Rectal smooth muscle tissue (tissue), 1 donor: ENCODE data around the gene SSMEM1.
A peak's percentile ranks its signal among the peaks of the same experiment; 100 is the strongest.
"Not testable (repeated sequence)": the region's sequence is repeated elsewhere in the genome, so short reads cannot be mapped to it uniquely, and the experiment has no call there.

Source experiments
- H3K27ac ChIP-seq: one replicate; pipeline ENCODE4 v1.7.0; 2013; ENCODE audit warnings: low read depth, low read length, inconsistent platforms
- H3K27me3 ChIP-seq: one replicate; pipeline ENCODE4 v1.7.0; 2013; ENCODE audit warnings: low read length; ENCODE audit not compliant: control insufficient read depth, insufficient read depth
- H3K36me3 ChIP-seq: one replicate; pipeline ENCODE4 v1.7.0; 2013; ENCODE audit warnings: low read length; ENCODE audit not compliant: control insufficient read depth, insufficient read depth
- H3K4me1 ChIP-seq: one replicate; pipeline ENCODE4 v1.7.0; 2013; ENCODE audit warnings: low read length; ENCODE audit not compliant: control insufficient read depth, insufficient read depth
- H3K4me3 ChIP-seq: one replicate; pipeline ENCODE4 v1.7.0; 2013; ENCODE audit warnings: low read length
- H3K9ac ChIP-seq: one replicate; pipeline ENCODE4 v1.7.0; 2013; ENCODE audit warnings: low read length

The SSMEM1 gene

DNA sequence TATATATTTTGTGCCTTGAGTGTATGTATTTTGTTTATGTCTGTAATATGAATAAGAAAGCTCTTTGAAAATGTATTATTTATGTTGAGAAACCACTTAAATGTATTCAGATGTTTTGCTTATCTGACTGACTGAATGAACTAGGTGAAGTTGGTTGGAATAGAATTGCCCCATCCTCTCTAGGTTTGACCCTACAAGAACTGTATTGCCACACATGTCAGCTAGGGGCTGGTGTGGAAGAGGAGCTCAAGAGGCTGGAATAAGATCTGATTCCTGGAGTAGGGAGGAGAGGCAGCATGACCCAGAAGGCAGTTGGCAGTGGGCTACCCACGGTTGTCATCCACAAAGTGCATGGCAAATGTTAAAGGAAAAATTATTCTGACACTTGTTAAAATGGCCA is 9.1 kb downstream of the SSMEM1 start:
- no peaks in the 10 kb centered on the region for H3K27me3 ChIP-seq
- H3K36me3 ChIP-seq = no peaks in the 10 kb centered on the region
- no peak overlapping the region for H3K4me3 ChIP-seq
- H3K9ac ChIP-seq = no peak overlapping the region
- H3K4me1 ChIP-seq = no peaks in the 10 kb centered on the region
- H3K27ac ChIP-seq = no peak overlapping the region

DNA sequence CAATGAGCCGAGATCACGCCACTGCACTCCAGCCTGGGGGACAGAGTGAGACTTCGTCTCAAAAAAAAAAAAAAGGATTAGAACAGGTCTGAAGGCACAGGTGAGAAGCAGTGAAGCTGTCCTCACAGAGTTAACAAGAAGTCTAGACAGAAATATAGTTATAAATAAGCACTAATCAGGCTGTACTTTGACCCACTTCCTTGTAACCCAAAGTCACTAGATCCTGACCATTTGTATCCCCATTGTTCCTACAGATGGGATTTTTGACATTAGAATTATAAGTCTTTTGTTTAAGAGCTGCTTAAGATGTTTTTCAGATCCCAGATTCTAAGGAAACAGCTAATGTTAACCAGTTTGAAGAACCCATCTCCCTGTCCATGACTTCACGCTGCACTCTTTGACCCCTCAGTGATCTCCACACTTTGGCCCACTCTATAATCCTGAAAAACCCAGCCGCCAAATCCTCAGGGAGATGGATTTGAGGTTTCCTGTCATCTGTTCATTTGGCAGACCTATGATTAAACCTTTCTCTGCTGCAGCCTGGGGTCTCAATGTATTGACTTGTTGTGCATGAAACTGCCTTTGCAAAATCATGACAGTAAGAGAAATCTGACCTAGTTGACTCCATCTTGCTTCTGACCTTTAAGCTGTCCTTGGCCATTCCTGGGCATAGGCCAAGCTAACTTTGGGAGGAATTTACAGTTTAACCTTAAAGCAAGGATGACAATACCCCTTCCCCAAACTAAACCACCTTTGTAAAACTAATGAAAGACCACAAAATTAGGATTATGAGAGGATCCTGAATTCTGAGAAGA is 11.4 kb downstream of the SSMEM1 start:
- Histone ChIP-seq H3K9ac (no peak overlapping the region), H3K27ac (no peak overlapping the region), H3K4me1 (no peaks in the 10 kb centered on the region), H3K27me3 (no peaks in the 10 kb centered on the region), H3K4me3 (no peak overlapping the region), H3K36me3 (no peaks in the 10 kb centered on the region)

DNA sequence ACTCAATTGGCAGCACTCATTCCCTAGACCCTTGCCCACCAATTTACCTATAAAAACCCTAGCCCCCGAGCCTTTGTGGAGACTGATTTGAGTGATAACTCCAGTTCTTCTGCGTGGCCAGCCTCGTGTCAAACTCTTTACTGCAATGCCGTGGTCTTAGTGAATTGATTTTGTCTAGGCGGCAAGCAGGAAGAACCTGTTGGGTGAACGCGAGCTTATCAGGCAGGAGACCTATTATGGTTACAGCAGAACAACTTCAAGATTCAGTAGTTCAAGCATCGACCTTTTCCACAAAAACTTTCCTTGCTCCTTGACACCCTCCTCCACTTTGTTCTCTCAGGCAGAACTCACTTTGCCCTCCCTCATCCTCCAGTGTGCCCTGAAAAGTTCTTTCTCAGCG is 12.2 kb downstream of the SSMEM1 start:
- Histone ChIP-seq H3K36me3 (no peaks in the 10 kb centered on the region), H3K4me1 (no peaks in the 10 kb centered on the region), H3K27ac (no peak overlapping the region), H3K4me3 (no peak overlapping the region), H3K9ac (no peak overlapping the region), H3K27me3 (no peaks in the 10 kb centered on the region)

DNA sequence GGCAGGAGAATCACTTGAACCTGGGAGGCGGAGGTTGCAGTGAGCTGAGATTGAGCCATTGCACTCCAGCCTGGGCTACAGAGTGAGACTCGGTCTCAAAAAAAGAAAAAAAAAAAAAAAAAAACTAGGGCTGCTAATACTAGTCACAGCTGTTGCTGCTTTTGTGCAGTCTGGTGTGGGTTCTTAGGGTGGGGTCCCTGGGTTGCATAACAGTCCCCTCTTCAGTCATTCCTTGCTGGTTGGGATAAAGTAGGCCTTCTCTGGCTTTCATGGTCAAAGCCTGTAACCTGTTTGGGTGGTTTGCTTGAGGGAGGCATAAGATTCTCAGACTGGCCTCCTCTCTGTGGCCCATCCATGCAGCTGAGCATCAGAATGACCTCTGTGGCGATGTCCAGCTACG is 14.1 kb downstream of the SSMEM1 start:
- no peaks in the 10 kb centered on the region for H3K36me3 ChIP-seq
- no peak overlapping the region for H3K4me3 ChIP-seq
- H3K4me1 ChIP-seq = no peaks in the 10 kb centered on the region
- H3K9ac ChIP-seq = no peak overlapping the region
- H3K27ac ChIP-seq = no peak overlapping the region
- H3K27me3 ChIP-seq = no peaks in the 10 kb centered on the region

DNA sequence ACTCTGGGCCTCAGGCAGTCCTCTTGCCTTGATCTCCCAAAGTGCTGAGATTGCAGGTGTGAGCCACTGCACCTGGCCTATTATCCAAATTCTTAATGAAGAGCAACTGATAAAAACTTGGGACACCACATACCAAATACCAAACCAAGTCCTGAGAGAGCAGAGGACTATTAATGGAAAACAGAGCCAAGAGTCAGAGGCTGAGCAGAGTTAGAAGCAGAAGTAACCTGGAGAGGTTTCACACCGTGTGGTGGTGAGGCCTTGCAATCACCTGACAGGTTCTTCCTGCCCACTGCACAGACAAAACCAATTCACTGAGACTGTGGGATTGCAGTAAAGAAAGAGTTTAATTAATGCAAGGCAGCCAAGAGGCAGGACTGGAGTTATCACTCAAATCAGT is 16.0 kb downstream of the SSMEM1 start:
- Histone ChIP-seq H3K9ac (no peak overlapping the region), H3K4me3 (no peak overlapping the region), H3K27ac (no peak overlapping the region), H3K4me1 (peaks cover 6% of the 10 kb centered on the region), H3K27me3 (no peaks in the 10 kb centered on the region), H3K36me3 (no peaks in the 10 kb centered on the region)

DNA sequence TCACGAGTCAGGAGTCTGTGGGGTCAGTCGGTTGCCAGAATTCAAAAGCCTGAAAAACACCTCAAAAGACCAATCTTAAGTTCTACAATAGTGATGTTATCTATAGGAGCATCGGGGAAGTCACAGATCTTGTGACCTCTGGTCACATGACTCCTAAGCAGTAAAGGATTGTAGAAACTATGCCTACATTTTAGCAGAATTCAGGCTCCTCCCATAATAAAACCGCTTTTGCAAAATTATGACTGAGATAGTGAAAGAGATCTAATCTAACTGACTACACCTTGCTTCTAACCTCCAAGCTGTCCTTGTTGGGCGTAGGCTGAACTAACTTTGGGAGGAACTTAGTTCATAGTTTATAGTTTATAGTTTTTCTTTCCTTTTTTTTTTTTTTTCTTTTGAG is 16.6 kb downstream of the SSMEM1 start:
- Histone ChIP-seq H3K27ac (no peak overlapping the region), H3K27me3 (no peaks in the 10 kb centered on the region), H3K36me3 (no peaks in the 10 kb centered on the region), H3K4me1 (peaks cover 6% of the 10 kb centered on the region), H3K4me3 (no peak overlapping the region), H3K9ac (no peak overlapping the region)

DNA sequence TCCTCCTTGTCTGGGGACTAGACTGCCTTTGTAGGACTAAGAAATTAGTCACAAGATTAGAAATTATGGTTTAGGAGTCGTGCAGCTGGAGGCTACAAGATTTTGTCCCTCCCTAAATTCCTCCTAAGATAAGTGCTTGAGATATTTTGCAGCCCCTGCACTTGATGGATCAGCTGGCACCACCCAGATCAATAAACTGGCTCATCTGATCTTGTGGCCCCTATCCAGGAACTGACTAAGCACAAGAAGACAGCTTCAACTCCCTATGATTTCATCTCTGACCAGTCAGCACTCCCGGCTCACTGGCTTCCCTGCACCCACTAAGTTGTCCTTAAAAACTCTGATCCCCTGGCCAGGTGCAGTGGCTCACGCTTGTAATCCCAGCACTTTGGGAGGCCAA is 17.3 kb downstream of the SSMEM1 start:
- H3K36me3 ChIP-seq, H3K9ac ChIP-seq, H3K4me3 ChIP-seq, H3K27me3 ChIP-seq, H3K27ac ChIP-seq, H3K4me1 ChIP-seq: not testable (repeated sequence)

DNA sequence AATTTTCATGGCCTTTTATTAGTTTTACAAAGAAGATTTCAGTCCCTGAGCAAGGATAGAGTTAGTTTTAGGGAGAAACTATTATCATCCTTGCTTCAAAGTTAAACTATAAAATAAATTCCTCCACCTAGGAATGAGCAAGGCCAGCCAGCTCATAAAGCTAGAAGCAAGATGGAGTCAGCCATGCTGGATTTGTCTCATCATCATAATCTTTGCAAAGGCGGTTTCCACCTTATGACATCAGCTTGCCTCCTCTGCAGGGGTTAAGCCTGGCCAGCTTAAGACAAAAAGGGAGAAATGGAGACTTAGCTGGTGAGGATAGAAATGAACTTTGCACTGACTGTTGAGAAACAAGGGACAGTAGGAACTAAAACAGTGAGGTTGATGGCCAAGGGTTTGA is 18.7 kb downstream of the SSMEM1 start:
- Histone ChIP-seq H3K4me1 (peaks cover 6% of the 10 kb centered on the region), H3K9ac (no peak overlapping the region), H3K27ac (no peak overlapping the region), H3K27me3 (no peaks in the 10 kb centered on the region), H3K4me3 (no peak overlapping the region), H3K36me3 (no peaks in the 10 kb centered on the region)

DNA sequence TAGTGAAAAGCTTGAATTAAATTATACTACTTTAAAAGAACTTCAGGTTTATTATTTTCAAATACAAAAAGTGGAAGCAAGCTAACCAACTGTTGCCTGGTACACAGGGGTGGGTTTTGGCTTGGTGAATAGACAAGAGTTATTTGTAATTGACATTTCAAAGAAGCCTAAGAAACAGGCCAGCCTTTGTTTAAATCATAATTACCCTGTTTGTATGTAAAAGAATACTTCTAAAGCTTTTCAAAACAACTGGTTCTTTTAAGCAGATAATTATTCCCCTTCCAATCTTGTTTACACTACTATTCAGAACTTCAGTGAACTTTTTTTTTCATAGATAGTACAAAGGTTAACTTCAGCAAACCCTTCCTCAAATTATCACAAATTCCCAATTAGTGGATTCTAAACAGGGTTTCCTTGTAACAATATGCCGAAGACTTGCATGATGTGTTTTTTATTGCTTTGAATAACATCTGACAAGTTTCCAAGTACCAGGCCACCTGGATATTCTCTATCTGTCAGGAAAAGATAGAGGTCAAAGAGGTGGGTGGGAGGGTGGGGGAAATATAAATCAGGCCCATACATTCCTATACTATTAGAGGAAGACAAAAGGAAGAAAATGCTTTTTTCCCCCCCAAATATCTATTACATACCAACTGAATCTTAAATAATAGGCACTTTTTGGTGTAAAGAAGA is 20.4 kb downstream of the SSMEM1 start:
- H3K27me3 ChIP-seq = no peaks in the 10 kb centered on the region
- no peaks in the 10 kb centered on the region for H3K36me3 ChIP-seq
- H3K27ac ChIP-seq = peak overlapping the region; percentile 6
- peaks cover 6% of the 10 kb centered on the region for H3K4me1 ChIP-seq
- no peak overlapping the region for H3K9ac ChIP-seq
- H3K4me3 ChIP-seq = no peak overlapping the region

DNA sequence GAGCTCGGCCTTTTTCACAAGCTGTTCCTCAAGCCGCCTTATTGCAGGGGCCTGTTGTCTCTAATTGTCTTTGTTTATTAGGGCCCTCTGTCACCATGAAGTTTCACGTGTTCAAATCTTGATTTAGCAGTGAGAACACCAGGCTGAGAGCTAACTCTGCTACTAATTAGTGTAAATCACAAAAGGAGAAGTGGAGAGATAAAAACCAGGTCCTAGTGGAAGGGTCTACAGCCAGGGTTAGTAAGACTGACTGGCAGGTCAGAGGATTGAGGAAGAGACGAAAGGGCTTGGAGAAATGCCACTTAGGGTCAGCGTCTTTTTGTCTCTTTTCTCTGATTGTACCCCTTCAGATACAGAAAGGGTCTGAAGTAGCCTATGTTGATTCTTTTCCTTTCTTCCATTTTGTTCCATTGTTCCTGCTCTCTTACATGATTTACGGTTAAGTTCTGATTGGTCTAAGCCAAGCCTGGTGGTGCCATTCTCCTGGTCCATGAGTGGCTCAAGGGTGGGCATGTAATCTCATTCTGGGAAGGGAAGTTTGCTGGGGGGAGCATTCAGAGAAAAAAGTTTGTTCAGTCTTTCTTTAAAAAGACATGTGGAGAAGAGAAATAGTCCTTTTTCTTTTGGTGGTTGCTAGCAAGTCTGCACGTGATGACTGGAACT is 21.3 kb downstream of the SSMEM1 start:
- H3K9ac ChIP-seq = no peak overlapping the region
- peak overlapping the region; percentile 6 for H3K27ac ChIP-seq
- H3K27me3 ChIP-seq = no peaks in the 10 kb centered on the region
- H3K4me3 ChIP-seq = no peak overlapping the region
- peaks cover 6% of the 10 kb centered on the region for H3K4me1 ChIP-seq
- no peaks in the 10 kb centered on the region for H3K36me3 ChIP-seq

DNA sequence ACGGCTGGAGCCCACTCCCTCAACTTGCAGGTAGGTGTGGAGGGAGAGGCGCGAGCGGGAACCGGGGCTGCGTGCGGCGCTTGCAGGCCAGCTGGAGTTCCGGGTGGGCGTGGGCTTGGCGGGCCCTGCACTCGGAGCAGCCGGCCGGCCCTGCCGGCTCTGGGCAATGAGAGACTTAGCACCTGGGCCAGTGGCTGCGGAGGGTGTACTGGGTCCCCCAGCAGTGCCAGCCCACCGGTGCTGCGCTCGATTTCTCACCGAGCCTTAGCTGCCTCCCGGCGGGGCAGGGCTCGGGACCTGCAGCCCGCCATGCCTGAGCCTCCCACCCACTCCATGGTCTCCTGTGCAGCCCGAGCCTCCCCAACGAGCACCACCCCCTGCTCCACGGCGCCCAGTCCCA is 22.3 kb downstream of the SSMEM1 start:
- H3K9ac ChIP-seq, H3K27ac ChIP-seq, H3K4me3 ChIP-seq, H3K27me3 ChIP-seq, H3K36me3 ChIP-seq, H3K4me1 ChIP-seq: not testable (repeated sequence)

DNA sequence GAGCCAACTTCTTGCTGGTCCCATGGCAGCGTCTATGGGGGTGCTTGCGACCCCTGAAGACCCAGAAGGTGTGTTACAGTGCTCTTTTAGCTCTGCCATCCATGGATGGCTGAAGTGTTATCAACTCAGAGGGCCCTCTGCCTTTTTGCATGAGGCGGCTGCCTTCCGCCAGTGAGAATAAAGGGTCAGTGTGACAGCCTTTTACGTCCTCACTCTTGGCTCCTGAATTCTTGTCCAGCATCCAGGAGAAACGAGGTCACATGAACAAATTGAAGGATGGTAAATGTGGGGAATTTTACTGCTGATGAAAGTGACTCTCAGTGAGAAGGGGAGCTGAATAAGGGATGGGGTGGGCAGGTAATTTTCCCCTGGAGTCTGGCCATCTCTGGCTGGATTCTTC is 24.1 kb downstream of the SSMEM1 start:
- Histone ChIP-seq H3K27me3 (no peaks in the 10 kb centered on the region), H3K27ac (no peak overlapping the region), H3K36me3 (no peaks in the 10 kb centered on the region), H3K4me1 (peaks cover 6% of the 10 kb centered on the region), H3K4me3 (no peak overlapping the region), H3K9ac (no peak overlapping the region)
